HG03342 (cell line): ENCODE measurements around the gene WDR75.

ENCODE experiments used
- ATAC-seq: cut with Tn5 transposase; IDR thresholded peaks from one replicate; pipeline ENCODE4 v1.9.1; 2021; ENCODE audit warnings: mild to moderate bottlenecking, moderate library complexity; ENCODE audit not compliant: unreplicated experiment

Gene WDR75

GRCh38 chr2:189492451-189492850 is 51.2 kb downstream of the WDR75 start:
- no peak for ATAC-seq

DNA sequence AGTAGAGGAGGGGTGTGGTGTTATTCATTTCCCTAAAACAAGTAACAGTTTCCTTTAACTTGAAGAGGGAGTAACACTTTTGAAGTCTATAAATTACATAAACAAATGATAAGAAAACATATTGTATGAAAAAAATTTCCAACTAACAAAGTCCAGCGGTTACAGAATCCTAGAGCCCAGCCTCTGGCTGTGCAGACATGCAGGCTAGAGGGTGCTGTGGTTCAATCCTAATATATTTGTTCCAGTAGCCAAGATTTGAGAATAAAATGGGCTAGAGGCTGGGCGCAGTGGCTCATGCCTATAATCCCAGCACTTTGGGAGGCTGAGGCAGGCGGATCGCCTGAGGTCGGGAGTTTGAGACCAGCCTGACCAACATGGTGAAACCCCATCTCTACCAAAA is 56.9 kb downstream of the WDR75 start:
- ATAC-seq, result no peak

- no peak for ATAC-seq
Observed at GRCh38 chr2:189499137-189499536, 57.9 kb downstream of the WDR75 start.

DNA sequence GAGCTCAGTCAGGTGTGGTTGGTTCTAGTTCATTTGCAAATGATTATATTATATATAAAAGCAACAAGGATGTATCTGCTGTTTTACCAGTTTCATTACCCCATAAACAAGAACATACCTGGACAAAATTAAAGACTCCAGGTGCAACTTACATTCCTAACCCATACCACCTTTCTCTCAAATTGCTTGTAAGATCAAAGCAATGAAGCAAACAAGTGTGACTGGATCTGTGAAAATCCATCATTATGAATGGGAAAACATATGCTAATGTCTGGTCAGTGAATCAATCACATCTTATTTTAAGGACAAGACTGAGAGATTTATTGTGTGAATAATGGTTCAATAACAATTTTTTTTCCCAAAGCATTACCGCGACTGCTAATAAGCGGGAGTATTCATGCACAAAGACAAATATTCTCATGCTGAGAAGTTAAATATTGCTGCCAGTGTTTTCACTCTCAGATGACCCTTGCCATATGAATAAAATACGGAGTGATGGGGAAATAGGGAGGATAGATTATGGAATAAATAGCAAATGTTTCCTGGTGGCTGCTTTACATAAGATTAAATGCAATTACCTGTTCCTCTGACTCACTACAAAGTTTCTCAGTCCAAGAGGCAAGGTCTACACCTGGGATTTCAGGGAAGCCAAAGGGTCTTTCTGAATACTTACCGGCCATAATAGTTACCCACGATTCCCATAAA is 59.3 kb downstream of the WDR75 start:
- ATAC-seq, result no peak

DNA sequence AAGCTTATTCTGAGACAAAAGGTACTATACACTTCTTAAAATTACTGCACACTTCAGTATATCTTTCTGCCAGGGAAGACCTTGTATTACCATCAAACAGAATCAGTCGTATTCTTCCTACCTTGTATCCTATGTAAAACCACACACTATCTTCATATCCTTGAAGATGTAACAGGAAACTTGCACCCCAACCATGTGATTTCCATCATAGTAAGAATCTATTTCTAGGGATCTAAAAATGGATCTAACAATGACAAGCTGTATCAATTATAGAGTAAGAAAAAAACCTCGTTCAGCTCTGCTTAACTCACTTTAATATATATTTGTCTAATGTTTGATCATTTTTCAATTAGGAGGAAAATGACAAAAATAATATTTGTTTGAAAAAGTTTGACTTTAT is 60.2 kb downstream of the WDR75 start:
- ATAC-seq, result no peak

- no peak for ATAC-seq
Observed at GRCh38 chr2:189502714-189503113, 61.4 kb downstream of the WDR75 start.

DNA sequence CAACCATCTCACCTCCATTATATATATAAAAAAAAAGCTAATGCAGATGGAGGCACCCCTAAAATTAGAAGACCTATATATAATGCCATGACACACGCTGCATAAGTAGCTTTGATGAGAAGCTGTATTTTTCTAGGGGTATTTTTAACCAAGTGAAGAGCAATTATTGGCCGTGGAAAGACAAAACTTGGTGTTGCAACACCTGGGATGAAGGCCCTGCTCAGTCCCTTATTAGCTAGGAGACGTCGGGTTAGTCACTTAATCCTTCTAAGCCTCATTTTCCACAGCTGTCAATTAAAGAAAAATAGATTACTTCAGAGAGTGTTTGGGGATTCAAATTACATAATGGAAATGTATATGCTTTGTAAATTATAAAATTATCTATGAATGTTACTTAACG is 63.0 kb downstream of the WDR75 start:
- ATAC-seq, result no peak

DNA sequence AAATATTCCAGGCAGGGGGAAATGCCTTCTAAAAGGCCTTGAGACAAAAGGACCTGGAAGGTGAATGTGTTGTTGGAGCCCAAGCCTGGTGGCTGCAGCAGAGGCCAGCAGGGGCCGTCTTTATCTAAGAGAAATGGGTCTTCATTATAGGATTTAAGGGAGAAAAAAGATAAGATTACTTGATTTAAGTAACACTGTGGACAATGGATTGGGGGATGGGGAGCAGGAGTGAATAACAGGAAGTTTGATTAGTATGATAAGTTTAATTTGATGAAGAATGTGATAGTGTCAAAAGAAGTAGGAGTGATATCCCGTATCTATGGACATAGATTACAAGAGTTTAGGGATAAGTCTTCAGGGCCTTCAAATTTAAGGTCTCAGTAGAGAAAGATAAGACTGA is 64.2 kb downstream of the WDR75 start:
- ATAC-seq, result no peak

DNA sequence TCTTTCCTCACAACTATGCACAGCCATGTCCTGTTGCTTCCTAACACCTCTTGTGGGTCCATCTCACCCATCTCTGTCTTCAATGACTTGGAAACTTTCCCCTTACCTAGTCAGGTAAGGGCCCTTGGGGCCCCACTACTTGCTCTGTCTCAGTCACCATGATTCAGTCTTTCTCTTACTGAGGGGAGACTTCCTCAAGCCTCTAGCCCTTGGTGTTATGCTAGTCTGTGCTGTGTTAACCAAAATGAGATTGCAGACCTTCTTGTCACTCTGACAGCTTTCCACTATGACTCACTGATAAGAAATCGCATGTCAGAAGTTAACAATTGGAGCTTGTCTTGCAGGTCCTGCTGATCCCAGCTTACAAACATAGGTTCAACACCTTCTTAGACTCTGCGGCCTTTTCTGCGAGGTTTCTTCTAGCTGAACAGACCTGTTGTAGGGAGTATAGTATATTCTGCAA is 65.3 kb downstream of the WDR75 start:
- ATAC-seq, result no peak

- no peak for ATAC-seq
Observed at GRCh38 chr2:189511210-189511959, 70.1 kb downstream of the WDR75 start.

- no peak for ATAC-seq
Observed at GRCh38 chr2:189511960-189512319, 70.7 kb downstream of the WDR75 start.

DNA sequence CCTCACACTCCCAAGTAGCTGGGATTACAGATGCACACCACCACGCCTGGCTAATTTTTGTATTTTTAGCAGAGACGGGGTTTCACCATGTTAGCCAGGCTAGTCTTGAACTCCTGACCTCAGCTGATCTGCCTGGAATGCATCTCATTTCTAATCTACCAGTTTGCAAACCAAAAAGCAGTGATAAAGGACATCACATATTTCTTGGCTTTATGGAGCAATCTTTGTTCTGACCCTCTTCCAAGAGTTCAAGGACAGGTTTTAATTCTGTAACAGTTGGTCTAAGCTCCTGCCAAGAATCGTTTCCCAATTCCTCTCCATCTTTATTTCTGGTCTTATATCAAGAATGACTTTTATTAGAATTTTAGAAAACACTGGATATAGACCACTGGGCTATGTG is 71.6 kb downstream of the WDR75 start:
- ATAC-seq, result no peak

DNA sequence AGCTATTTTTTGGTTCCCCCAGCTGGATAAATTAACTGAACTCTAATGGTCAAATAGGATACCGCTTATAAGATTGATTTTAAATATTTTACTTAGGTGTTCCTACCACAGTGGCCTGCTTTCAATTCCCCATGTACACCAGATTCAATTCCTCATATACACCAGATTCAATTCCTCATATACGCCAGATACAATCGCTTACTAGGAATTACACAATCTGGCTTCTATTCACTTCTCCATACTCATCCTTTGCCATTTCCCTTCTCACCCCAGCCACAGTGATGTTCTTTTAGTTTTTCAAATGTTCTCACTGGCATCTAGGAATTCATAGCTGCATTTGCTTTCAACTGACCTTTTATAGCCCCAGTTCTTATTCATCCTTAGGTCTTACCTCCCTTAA is 72.8 kb downstream of the WDR75 start:
- no peak for ATAC-seq

DNA sequence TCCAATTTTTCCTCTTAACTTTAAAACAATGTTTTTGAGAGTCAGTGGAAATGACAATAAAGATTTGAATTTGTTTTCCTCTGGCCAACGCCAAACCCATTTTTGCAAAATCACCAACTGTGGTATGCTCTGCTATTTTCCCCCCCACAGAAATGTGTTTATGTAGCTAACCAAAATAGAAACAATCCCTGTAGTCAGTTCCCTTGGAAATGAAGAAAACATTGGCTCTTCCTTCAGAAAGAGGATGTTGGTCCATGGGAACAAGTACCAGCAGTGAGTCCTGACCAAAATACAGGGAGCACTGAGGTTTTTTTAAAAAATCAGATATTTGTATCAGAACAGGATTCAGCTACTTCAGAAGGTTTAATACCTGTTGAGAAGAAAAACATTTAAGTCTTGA is 74.0 kb downstream of the WDR75 start:
- ATAC-seq, result no peak

DNA sequence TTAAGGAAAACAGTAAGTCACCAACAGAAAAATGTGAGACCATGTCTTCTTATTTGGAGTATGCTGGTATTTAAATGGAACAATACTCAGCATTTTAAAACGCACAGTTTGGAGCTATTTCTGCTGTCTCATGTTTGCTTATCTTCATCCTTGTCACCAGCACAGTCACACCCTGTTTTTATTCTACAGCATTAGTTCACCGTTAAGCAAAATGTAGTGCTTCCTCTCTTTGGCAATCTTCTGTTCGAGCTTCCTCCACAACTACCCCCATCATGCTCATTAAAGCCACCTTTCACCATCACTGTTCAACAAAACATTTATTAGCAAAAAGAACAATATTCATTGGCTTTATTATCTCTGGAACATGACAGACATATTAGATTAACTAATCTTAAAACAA is 75.3 kb downstream of the WDR75 start:
- ATAC-seq, result no peak

DNA sequence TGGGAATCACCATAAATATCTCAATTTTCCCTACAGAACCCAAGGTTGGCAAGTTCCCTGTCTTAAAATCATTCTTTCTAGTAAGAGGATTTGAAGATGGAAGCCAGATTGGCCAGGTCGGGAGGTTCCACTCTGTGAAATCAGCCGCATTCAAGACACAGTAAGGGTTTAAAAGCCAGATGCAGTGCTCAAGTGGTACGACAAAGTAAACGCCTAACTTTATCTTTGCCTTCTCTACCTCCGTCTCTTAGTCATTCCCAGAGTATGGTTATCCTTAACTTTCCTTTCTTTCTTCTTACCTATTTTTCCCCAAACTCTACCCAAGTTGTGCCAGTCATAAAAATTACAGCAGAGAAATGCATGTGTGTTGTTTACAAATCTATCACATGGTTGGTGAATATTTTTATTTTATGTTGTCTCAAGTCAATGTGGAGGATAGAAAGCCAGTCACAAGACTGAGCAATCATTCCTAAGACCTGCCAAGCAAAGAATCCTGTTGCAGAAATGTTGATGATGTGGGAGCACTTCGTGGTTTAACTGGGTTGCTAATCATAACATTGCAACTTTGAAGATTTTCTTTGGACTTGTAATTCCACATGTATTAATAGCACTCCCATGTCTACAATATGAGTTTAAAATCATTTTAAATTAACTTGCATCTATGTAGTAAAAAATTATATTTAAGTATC is 76.7 kb downstream of the WDR75 start:
- ATAC-seq, result no peak

- ATAC-seq, result no peak
Observed at GRCh38 chr2:189519631-189520387, 78.5 kb downstream of the WDR75 start.

GRCh38 chr2:189521699-189522434 is 80.6 kb downstream of the WDR75 start:
- peak; percentile 53 for ATAC-seq

DNA sequence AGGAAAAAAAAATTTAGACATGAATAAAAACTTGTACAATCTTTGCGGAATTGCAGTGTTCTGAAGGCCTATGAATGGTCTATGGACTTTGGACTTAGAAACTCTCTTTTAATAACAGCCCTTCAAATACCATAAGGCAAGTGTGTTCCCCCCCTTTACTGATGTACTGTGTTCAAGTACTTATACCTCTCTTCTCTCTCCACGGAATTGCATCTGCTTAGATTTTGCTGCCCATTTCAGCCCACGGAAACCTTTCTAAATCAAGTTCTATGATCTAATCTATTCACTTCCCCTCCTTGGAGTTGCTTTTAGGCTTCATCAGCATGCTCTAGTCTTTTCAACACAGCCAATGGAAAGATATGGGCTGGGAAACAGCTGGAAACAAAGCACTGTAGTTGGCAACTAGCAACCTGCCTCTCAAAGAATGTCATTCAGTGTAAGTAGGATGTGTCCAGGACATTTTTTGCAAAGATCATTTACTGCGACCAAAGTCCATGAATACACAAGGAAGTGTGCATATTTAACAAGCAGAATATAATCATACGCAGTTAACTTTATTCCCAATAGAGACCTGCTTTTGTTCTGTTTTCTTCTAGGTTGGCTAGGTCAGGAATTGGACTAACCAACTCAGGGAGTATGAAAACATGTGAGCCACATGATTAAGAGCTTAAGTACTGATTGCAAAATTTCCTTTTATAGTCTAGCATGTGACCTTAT is 81.3 kb downstream of the WDR75 start:
- ATAC-seq, result no peak

DNA sequence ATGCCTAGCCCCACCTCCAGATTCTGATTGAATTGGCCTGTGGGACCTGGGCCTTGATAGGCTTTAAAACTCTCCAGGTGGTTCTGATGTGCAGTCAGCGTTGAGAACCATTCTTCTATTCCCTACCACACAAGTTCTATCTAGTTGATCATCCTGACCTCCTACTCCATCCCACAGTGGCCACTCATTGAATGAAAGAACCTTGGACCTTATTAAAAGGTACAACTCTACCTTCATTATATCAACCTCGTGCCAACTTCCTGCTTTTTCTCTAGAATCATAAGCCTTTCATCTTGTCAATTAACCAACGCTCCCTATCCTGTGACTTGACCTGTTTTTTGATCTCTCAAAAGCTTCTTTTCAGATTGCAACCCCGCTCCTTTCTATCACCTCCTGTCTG is 83.5 kb downstream of the WDR75 start:
- no peak for ATAC-seq
